OCI-LY1 (cell line): ENCODE data around the gene MKRN3.

Experiments
- H2AFZ ChIP-seq: fragments of 200-600 bp; sonication (generic), shearing (Covaris generic); 2 replicates; pipeline ENCODE4 v1.6.0; 2014; ENCODE audit warnings: antibody characterized with exemption, mild to moderate bottlenecking, low read length
- H3F3A ChIP-seq: fragments of 200-600 bp; sonication (generic), shearing (Covaris generic); 2 replicates; pipeline ENCODE4 v1.6.0; 2014; ENCODE audit warnings: mild to moderate bottlenecking, antibody characterized with exemption, low read length, moderate library complexity; ENCODE audit not compliant: insufficient read depth
- H3K27ac ChIP-seq: fragments of 200-600 bp; sonication (generic); 2 replicates; pipeline ENCODE4 v1.5.1; 2014; ENCODE audit warnings: low read length, mixed run types, mild to moderate bottlenecking, low read depth; ENCODE audit not compliant: poor library complexity, severe bottlenecking
- H3K27me3 ChIP-seq: fragments of 200-600 bp; sonication (generic); 2 replicates; pipeline ENCODE4 v1.6.0; 2014; ENCODE audit warnings: antibody characterized with exemption, mild to moderate bottlenecking, low read length, moderate library complexity; ENCODE audit not compliant: insufficient read depth
- H3K36me3 ChIP-seq: fragments of 200-600 bp; sonication (generic); 2 replicates; pipeline ENCODE4 v1.6.1; 2014; ENCODE audit warnings: mild to moderate bottlenecking, antibody characterized with exemption, low read length, moderate library complexity, mixed read lengths; ENCODE audit not compliant: insufficient read depth
- H3K4me1 ChIP-seq: fragments of 200-600 bp; sonication (generic); 2 replicates; pipeline ENCODE4 v1.5.1; 2014; ENCODE audit warnings: mild to moderate bottlenecking, low read length, moderate library complexity; ENCODE audit not compliant: insufficient read depth, severe bottlenecking
- H3K4me2 ChIP-seq: fragments of 200-600 bp; sonication (generic), shearing (Covaris generic); 2 replicates; pipeline ENCODE4 v1.6.1; 2014; ENCODE audit warnings: low read length
- H3K4me3 ChIP-seq: fragments of 200-600 bp; sonication (generic); 2 replicates; pipeline ENCODE4 v1.5.1; 2014; ENCODE audit warnings: low read length, low read depth, mild to moderate bottlenecking, mixed read lengths; ENCODE audit not compliant: poor library complexity, severe bottlenecking
- H3K79me2 ChIP-seq: fragments of 200-600 bp; shearing (Covaris generic); 2 replicates; pipeline ENCODE4 v1.6.1; 2016; ENCODE audit warnings: mixed run types, low read length, mixed read lengths; ENCODE audit not compliant: insufficient read depth
- H3K9ac ChIP-seq: fragments of 200-600 bp; sonication (generic), shearing (Covaris generic); 2 replicates; pipeline ENCODE4 v1.6.1; 2014; ENCODE audit warnings: mild to moderate bottlenecking, low read length, mixed read lengths
- H3K9me2 ChIP-seq: fragments of 200-600 bp; sonication (generic), shearing (Covaris generic); 2 replicates; pipeline ENCODE4 v1.6.1; 2014; ENCODE audit warnings: low read depth, mild to moderate bottlenecking, low read length, mixed read lengths
- H3K9me3 ChIP-seq: fragments of 200-600 bp; shearing (Covaris generic); 2 replicates; pipeline ENCODE4 v1.6.1; 2014; ENCODE audit warnings: low read length, mixed read lengths
- H4K20me1 ChIP-seq: fragments of 200-600 bp; sonication (generic), shearing (Covaris generic); 2 replicates; pipeline ENCODE4 v1.6.0; 2016; ENCODE audit warnings: mild to moderate bottlenecking, low read length; ENCODE audit not compliant: insufficient read depth
- EZH2 ChIP-seq: fragments of 200-600 bp; sonication (generic), shearing (Covaris generic); IDR thresholded peaks from 2 replicates; pipeline ENCODE4 v1.8.0; 2017; ENCODE audit warnings: borderline replicate concordance, mixed run types, mild to moderate bottlenecking, antibody characterized with exemption, low read length, moderate library complexity, mixed read lengths
- TF ChIP-seq, protein P1 (sequence below): fragments of 200-600 bp; sonication (generic), shearing (Covaris generic); IDR thresholded peaks from 2 replicates; pipeline ENCODE4 v1.5.1; 2017; ENCODE audit warnings: mild to moderate bottlenecking, antibody characterized with exemption, low read length, moderate library complexity, mixed read lengths

The MKRN3 gene

DNA sequence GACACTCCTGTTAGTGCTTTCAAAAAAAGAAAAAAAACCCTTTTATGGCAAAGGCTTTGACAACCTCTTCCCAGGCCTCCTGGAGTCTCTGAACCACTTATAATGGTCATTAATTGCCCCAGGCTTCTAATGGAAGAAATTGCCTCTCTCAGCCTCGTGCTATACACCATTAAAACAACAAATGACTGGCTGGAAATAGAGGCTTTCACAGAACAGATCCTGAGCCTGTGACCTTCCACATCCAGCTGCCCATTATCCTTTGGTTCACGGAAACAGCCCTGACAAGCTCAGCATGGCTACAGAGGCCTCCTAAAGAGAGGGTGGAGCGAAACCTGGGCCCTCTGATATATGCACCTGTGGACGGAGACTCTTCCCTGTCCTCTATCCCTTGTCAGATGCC is 26.8 kb upstream of the MKRN3 start:
- H3F3A ChIP-seq, result no peaks in the 10 kb centered on the region
- no peaks in the 10 kb centered on the region for H4K20me1 ChIP-seq
- no peaks in the 10 kb centered on the region for H3K4me1 ChIP-seq
- no peaks in the 10 kb centered on the region for H3K9me2 ChIP-seq
- H3K4me2 ChIP-seq, result no peak overlapping the region
- no peak overlapping the region for H2AFZ ChIP-seq
- H3K9ac ChIP-seq, result no peak overlapping the region
- no peaks in the 10 kb centered on the region for H3K36me3 ChIP-seq
- no peak overlapping the region for H3K27ac ChIP-seq
- no peaks in the 10 kb centered on the region for H3K9me3 ChIP-seq
- TF ChIP-seq EZH2, result no peak
- no peaks in the 10 kb centered on the region for H3K79me2 ChIP-seq
- no peak overlapping the region for H3K4me3 ChIP-seq
- H3K27me3 ChIP-seq, result no peaks in the 10 kb centered on the region

DNA sequence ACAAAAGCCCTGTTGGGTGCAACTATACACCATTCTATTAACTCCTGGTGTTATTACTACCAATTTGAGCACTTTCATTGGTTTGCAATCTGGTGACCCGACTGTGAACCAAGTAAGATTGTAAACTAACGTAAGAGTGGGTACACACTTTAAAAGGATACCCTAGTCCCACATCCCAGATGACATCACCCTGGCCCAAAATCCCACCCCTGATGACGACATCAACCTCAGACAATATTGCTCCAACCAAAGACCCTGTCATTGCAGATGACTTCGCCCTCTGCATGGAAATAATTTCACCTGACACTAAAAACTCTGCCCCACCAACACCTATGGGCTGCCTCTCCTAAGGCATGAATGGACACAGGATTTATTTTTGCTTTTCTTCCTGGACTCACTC is 25.6 kb upstream of the MKRN3 start:
- Histone ChIP-seq H3K4me1 (no peaks in the 10 kb centered on the region), H3F3A (no peaks in the 10 kb centered on the region), H2AFZ (no peak overlapping the region), H3K27ac (no peak overlapping the region), H3K36me3 (no peaks in the 10 kb centered on the region), H3K9me3 (no peaks in the 10 kb centered on the region), H3K79me2 (no peaks in the 10 kb centered on the region), H3K27me3 (no peaks in the 10 kb centered on the region), H4K20me1 (no peaks in the 10 kb centered on the region), H3K9me2 (no peaks in the 10 kb centered on the region), H3K4me3 (no peak overlapping the region), H3K4me2 (no peak overlapping the region), H3K9ac (no peak overlapping the region)
- TF ChIP-seq, protein P1, sequence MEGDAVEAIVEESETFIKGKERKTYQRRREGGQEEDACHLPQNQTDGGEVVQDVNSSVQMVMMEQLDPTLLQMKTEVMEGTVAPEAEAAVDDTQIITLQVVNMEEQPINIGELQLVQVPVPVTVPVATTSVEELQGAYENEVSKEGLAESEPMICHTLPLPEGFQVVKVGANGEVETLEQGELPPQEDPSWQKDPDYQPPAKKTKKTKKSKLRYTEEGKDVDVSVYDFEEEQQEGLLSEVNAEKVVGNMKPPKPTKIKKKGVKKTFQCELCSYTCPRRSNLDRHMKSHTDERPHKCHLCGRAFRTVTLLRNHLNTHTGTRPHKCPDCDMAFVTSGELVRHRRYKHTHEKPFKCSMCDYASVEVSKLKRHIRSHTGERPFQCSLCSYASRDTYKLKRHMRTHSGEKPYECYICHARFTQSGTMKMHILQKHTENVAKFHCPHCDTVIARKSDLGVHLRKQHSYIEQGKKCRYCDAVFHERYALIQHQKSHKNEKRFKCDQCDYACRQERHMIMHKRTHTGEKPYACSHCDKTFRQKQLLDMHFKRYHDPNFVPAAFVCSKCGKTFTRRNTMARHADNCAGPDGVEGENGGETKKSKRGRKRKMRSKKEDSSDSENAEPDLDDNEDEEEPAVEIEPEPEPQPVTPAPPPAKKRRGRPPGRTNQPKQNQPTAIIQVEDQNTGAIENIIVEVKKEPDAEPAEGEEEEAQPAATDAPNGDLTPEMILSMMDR, result no peak
- no peak for TF ChIP-seq EZH2

DNA sequence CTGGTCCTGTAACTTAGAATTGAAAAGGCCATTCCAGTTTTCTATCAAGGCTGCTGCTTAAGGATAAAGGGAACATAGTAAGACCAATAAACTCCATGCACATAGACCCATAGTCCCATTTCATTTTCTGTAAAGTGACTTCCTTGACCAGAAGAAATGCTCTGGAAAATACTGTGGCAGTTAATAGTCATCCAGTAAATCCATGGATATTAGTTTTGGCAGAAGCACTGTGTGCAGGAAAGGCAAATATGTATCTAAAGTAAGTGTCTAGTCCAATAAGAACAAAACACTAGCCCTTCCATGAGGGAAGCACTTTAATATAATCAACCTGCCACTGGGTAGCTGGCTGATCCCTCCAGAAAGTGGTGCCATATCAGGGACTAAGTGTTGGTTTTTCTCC is 19.3 kb upstream of the MKRN3 start:
- Histone ChIP-seq H4K20me1 (no peaks in the 10 kb centered on the region), H2AFZ (no peak overlapping the region), H3K4me2 (no peak overlapping the region), H3K36me3 (no peaks in the 10 kb centered on the region), H3K9ac (no peak overlapping the region), H3K27ac (no peak overlapping the region), H3K9me2 (no peaks in the 10 kb centered on the region), H3K27me3 (no peaks in the 10 kb centered on the region), H3F3A (no peaks in the 10 kb centered on the region), H3K79me2 (no peaks in the 10 kb centered on the region), H3K4me1 (no peaks in the 10 kb centered on the region), H3K4me3 (no peak overlapping the region), H3K9me3 (no peaks in the 10 kb centered on the region)
- TF ChIP-seq EZH2, result no peak
- TF ChIP-seq, protein P1, result no peak

DNA sequence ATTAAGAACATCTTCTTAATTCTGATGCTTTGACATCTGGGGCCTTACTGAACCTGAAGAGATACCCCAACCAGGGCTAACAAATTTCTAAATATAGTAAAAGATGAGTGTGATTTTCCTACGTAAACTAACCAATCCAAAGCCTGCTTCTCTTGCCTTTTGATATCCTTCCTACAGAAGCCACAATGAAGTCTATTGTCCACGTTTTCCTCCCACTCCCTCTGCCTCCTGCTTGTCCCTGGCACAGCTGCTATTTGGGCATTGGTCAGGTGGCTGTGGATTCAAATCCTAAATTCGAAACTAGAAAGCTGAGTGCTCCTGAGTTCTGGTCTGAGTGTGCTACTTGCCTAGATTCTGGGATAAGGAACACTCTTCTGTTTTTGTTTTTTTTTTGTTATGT is 17.4 kb upstream of the MKRN3 start:
- no peak for TF ChIP-seq EZH2
- TF ChIP-seq, protein P1, result no peak
- H3K4me2 ChIP-seq, result no peak overlapping the region
- no peaks in the 10 kb centered on the region for H3K79me2 ChIP-seq
- no peaks in the 10 kb centered on the region for H4K20me1 ChIP-seq
- no peaks in the 10 kb centered on the region for H3K9me2 ChIP-seq
- no peak overlapping the region for H2AFZ ChIP-seq
- no peaks in the 10 kb centered on the region for H3K9me3 ChIP-seq
- no peaks in the 10 kb centered on the region for H3K27me3 ChIP-seq
- H3K27ac ChIP-seq, result no peak overlapping the region
- no peaks in the 10 kb centered on the region for H3K36me3 ChIP-seq
- no peaks in the 10 kb centered on the region for H3K4me1 ChIP-seq
- no peak overlapping the region for H3K9ac ChIP-seq
- no peak overlapping the region for H3K4me3 ChIP-seq
- H3F3A ChIP-seq, result no peaks in the 10 kb centered on the region
